ENCODE data around the gene H6PD. TPM values are rescaled to one million over a fixed set of nuclear protein-coding genes. Genes with fewer than 3 reads are reported as not detected.

The H6PD gene
- total and polyA plus RNA-seq, 9 of the 15 experiments (the other 6 are each of a cell fraction or from before 2014, with no cell fraction given), result 0.04 to 2.5 (median 0.95) TPM

DNA sequence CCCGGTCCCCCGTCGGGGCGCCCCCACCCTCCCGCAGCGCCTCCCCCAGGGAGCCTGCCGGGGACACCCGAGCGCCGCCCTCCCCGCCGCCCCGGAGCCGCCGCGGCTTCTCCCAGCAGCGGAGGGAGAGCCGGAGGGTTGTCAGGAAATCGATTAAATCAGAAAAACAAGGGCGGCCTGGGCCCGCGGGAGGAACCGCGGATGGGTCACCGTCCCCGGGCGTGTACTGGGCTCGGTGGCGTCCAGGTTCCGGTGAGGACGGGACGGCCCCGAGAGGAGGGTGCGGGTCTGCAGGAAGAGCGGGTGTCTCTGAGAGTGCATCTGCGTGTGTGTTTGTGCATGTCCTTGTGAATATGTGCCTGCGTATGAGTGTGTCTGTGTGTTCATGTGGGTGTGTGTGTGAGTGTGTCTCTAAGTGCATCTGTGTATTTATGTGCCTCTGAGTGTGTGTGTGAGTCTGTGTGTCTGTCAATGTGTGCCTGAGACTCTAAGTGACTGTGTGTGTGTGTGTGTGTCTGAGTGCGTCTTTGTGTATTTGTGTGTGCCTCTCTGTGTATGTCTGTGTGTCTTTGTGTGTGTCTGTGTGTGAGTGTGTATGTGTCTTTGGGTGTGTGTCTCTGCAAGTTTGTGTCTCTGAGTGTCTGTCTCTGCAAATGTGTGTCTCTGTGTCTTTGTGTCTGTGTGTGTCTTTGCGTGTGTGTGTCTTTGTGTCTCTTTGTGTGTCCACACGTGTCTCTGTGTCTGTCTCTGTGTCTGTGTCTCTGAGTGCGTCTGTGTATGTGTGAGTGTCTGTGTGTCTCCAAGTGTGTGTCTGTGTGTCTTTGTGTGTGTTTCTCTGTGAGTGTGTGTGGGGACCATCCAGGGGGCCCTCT is 59.2 kb downstream of the H6PD start (continued):
- TF ChIP-seq, protein P1, sequence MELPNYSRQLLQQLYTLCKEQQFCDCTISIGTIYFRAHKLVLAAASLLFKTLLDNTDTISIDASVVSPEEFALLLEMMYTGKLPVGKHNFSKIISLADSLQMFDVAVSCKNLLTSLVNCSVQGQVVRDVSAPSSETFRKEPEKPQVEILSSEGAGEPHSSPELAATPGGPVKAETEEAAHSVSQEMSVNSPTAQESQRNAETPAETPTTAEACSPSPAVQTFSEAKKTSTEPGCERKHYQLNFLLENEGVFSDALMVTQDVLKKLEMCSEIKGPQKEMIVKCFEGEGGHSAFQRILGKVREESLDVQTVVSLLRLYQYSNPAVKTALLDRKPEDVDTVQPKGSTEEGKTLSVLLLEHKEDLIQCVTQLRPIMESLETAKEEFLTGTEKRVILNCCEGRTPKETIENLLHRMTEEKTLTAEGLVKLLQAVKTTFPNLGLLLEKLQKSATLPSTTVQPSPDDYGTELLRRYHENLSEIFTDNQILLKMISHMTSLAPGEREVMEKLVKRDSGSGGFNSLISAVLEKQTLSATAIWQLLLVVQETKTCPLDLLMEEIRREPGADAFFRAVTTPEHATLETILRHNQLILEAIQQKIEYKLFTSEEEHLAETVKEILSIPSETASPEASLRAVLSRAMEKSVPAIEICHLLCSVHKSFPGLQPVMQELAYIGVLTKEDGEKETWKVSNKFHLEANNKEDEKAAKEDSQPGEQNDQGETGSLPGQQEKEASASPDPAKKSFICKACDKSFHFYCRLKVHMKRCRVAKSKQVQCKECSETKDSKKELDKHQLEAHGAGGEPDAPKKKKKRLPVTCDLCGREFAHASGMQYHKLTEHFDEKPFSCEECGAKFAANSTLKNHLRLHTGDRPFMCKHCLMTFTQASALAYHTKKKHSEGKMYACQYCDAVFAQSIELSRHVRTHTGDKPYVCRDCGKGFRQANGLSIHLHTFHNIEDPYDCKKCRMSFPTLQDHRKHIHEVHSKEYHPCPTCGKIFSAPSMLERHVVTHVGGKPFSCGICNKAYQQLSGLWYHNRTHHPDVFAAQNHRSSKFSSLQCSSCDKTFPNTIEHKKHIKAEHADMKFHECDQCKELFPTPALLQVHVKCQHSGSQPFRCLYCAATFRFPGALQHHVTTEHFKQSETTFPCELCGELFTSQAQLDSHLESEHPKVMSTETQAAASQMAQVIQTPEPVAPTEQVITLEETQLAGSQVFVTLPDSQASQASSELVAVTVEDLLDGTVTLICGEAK (IDR thresholded peaks at IDR 0.05), result peak; percentile 16; the same call in 1 of the 2 replicates
- TF ChIP-seq, protein P1 (CRISPR knock-in tag; IDR thresholded peaks at IDR 0.05), result no peak
- TF ChIP-seq, protein P2, sequence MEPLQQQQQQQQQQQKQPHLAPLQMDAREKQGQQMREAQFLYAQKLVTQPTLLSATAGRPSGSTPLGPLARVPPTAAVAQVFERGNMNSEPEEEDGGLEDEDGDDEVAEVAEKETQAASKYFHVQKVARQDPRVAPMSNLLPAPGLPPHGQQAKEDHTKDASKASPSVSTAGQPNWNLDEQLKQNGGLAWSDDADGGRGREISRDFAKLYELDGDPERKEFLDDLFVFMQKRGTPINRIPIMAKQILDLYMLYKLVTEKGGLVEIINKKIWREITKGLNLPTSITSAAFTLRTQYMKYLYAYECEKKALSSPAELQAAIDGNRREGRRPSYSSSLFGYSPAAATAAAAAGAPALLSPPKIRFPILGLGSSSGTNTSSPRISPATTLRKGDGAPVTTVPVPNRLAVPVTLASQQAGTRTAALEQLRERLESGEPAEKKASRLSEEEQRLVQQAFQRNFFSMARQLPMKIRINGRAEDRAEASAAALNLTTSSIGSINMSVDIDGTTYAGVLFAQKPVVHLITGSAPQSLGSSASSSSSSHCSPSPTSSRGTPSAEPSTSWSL (CRISPR knock-in tag; IDR thresholded peaks at IDR 0.05; ENCODE audit: borderline replicate concordance), result no peak
- TF ChIP-seq TAF15 (IDR thresholded peaks at IDR 0.05; ENCODE audit: low read depth, low read length), result no peak
- TF ChIP-seq CSDE1 (IDR thresholded peaks at IDR 0.05), result peak in 1 of 2 experiments; percentile 69; a peak in 1 of 4 replicates
- TF ChIP-seq, protein P3, sequence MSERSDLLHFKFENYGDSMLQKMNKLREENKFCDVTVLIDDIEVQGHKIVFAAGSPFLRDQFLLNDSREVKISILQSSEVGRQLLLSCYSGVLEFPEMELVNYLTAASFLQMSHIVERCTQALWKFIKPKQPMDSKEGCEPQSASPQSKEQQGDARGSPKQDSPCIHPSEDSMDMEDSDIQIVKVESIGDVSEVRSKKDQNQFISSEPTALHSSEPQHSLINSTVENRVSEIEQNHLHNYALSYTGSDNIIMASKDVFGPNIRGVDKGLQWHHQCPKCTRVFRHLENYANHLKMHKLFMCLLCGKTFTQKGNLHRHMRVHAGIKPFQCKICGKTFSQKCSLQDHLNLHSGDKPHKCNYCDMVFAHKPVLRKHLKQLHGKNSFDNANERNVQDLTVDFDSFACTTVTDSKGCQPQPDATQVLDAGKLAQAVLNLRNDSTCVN (CRISPR knock-in tag; IDR thresholded peaks at IDR 0.05), result 0 out of 2 replicates have a peak, but pooled peaks have one; percentile 4
- peak; percentile 16 for TF ChIP-seq ASH1L (IDR thresholded peaks at IDR 0.05; ENCODE audit: borderline replicate concordance, low read depth, partially characterized antibody)
- TF ChIP-seq, protein P4, sequence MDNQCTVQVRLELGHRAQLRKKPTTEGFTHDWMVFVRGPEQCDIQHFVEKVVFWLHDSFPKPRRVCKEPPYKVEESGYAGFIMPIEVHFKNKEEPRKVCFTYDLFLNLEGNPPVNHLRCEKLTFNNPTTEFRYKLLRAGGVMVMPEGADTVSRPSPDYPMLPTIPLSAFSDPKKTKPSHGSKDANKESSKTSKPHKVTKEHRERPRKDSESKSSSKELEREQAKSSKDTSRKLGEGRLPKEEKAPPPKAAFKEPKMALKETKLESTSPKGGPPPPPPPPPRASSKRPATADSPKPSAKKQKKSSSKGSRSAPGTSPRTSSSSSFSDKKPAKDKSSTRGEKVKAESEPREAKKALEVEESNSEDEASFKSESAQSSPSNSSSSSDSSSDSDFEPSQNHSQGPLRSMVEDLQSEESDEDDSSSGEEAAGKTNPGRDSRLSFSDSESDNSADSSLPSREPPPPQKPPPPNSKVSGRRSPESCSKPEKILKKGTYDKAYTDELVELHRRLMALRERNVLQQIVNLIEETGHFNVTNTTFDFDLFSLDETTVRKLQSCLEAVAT (IDR thresholded peaks at IDR 0.05), result peak in 1 of 2 experiments; percentile 53; a peak in 2 of 4 replicates
- TF ChIP-seq LARP7 (IDR thresholded peaks at IDR 0.05), result peak; percentile 74; the same call in 1 of the 2 replicates
- TF ChIP-seq COPS2 (conservative IDR thresholded peaks at IDR 0.05), result no peak
- no peak for TF ChIP-seq HNRNPUL1 (IDR thresholded peaks at IDR 0.05; ENCODE audit: low read length)
